BJ (cell line): ENCODE results near the gene LIN7C. TPM values are rescaled to one million over a fixed set of nuclear protein-coding genes. Genes with fewer than 3 reads are reported as not detected.
A peak's percentile ranks its signal among the peaks of the same experiment; 100 is the strongest.

Experiments
- CTCF ChIA-PET: fragments of 350-600 bp; formaldehyde crosslinking; extraction: SDS; loops from one replicate; lab custom pipeline; 2021; ENCODE audit warnings: antibody characterized with exemption, inconsistent platforms; lab: Yijun Ruan, JAX
- POLR2A ChIA-PET: fragments of 300-600 bp; sonication (Branson Sonifier 250); formaldehyde crosslinking; extraction: SDS; loops from one replicate; lab custom pipeline; 2021; ENCODE audit warnings: antibody characterized with exemption; lab: Charles Lee
- DNase-seq: peaks from one replicate; pipeline ENCODE4 v3.0.0-alpha.2; 2011; ENCODE audit warnings: low read depth
- H3K27me3 ChIP-seq: 2 replicates; pipeline ENCODE4 v1.6.0; 2011; ENCODE audit warnings: low read length; ENCODE audit not compliant: control insufficient read depth, insufficient read depth
- H3K36me3 ChIP-seq: 2 replicates; pipeline ENCODE4 v1.5.1; 2011; ENCODE audit warnings: low read length; ENCODE audit not compliant: control insufficient read depth, insufficient read depth
- H3K4me3 ChIP-seq: 2 replicates; pipeline ENCODE4 v1.5.1; 2011; ENCODE audit warnings: low read depth, mild to moderate bottlenecking, control low read depth, low read length
- polyA plus RNA-seq: library from polyadenylated mRNA; depleted of rRNA; stranded (reverse); fragments of >200 nt; gene quantifications from 2 replicates; pipeline ENCODE4 v1.2.3, GENCODE V29; 2011
- TF ChIP-seq, protein P1 (sequence below): IDR thresholded peaks from 2 replicates; pipeline ENCODE4 v1.5.1; 2011; ENCODE audit warnings: low read depth, mild to moderate bottlenecking, control low read depth, inconsistent platforms, low read length, moderate library complexity; ENCODE audit not compliant: insufficient read depth

The LIN7C gene
- polyA plus RNA-seq, 1 experiment, result 5.8 TPM

DNA sequence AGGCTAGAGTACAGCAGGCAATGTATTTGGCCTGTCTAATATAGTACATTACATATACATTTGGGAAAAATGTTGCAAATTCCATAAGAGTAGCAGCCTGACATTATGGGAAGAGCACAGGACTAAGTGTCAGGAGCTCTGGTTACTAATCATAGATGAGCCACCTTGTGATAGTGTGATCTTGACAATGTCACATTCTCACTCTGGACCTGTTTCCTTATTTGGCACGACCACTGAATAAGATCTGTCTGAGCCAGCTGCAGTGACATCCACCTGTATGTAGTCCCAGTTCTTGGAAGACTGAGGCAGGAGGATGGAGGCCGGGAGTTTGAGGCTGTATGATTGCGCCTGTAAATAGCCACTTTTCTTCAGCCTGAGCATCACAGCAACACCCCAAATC lies 5.7 kb upstream of the LIN7C start:
- no peak for DNase-seq

DNA sequence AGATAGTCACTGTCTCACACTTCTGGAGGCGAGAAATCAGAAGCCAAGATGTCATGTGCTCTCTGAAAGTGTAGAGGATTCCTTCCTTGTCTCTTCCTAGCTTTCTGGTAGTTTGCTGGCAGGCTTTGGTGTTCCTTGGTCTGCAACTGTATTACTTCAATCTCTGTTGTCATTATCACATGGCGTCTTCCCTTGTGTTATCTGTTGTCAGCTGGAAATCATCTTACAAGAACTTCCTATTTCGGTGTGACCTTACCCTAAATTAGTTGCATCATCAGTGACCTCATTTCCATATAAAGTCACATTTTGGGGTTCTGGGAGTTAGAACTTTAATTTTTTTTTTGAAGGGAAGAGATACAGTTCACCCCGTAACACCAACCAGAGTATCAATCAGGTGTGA lies 3.3 kb upstream of the LIN7C start:
- no peak for DNase-seq
- Histone ChIP-seq H3K36me3 (no peaks in the 10 kb centered on the region), H3K27me3 (no peaks in the 10 kb centered on the region), H3K4me3 (no peak overlapping the region)
- TF ChIP-seq, protein P1, sequence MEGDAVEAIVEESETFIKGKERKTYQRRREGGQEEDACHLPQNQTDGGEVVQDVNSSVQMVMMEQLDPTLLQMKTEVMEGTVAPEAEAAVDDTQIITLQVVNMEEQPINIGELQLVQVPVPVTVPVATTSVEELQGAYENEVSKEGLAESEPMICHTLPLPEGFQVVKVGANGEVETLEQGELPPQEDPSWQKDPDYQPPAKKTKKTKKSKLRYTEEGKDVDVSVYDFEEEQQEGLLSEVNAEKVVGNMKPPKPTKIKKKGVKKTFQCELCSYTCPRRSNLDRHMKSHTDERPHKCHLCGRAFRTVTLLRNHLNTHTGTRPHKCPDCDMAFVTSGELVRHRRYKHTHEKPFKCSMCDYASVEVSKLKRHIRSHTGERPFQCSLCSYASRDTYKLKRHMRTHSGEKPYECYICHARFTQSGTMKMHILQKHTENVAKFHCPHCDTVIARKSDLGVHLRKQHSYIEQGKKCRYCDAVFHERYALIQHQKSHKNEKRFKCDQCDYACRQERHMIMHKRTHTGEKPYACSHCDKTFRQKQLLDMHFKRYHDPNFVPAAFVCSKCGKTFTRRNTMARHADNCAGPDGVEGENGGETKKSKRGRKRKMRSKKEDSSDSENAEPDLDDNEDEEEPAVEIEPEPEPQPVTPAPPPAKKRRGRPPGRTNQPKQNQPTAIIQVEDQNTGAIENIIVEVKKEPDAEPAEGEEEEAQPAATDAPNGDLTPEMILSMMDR, result no peak
- CTCF ChIA-PET, result interaction anchor here (0.8 to 1.7 kb wide), 2 partner anchors 11 to 24 kb away, joined by 3 to 5 read pairs; no protein-coding TSS in a partner anchor
- POLR2A ChIA-PET, result no interaction called here

More for the DNA sequence above, 5.7 kb upstream of the LIN7C start:
- TF ChIP-seq, protein P1, result no peak
- H3K27me3 ChIP-seq, result no peaks in the 10 kb centered on the region
- CTCF ChIA-PET, result interaction anchor here (1.3 kb wide), 1 partner anchor 16 kb away, joined by 3 read pairs; no protein-coding TSS in a partner anchor
- no peak overlapping the region for H3K4me3 ChIP-seq
- POLR2A ChIA-PET, result no interaction called here
- H3K36me3 ChIP-seq, result no peaks in the 10 kb centered on the region

DNA sequence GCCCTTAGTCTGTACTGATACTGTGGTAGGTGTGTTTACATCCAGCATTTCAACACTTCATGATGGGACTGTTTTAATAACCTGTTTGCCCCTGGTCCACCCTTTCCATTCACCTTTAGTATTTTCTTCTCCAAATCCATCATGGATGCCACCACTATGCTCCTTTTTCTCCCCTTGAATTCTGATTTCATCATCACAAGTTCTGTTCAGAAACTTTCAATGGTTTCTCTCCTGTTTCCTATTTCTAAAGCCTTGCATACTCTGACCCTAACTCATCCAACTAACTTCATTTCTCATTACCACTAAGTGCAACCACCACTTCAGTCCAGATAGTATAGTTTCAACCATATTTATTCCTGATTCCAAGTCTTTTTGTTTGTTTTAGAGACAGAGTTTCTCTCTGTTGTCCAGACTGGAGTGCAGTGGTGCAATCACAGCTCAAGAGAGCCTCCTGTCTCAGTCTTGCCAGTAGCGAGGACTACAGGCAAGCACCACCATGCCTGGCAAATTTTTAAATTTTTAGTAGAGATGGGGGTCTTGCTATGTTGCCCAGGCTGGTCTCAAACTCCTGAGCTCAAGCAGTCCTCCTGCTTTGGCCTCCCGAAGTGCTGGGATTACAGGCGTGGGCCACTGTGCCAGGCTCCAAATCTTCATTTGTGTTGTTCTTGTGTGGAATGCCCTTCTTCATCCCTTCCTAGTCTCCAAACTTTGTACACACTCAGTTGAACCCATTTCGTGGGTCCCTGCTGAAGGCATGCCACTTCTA lies 1.2 kb upstream of the LIN7C start:
- ChIA-PET POLR2A (no interaction called here), CTCF (no interaction called here)
- Histone ChIP-seq H3K36me3 (no peaks in the 10 kb centered on the region), H3K27me3 (no peaks in the 10 kb centered on the region), H3K4me3 (peak overlapping the region; percentile 98; the same call in 1 of the 2 replicates)
- DNase-seq, result no peak
- TF ChIP-seq, protein P1, result no peak

DNA sequence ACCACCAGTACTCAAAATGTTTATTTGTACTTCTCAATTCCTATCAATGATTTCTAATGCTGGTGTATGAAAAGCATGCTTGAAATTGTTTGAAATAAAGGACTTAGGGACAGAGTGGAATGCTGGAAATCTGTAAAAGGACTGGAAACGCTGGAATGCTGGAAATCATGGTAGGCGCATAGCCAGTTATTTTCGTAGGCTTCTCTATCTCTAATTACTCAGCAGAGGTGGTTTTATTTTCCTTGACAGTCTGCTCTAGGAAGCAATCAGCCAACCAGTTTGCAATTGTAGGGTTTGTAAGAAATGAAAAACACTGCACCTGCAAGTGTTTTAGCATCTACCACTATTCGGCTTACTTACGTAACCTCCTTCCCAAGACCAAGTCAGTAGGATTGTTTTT lies 788 bp downstream of the LIN7C start:
- Histone ChIP-seq H3K4me3 (peak overlapping the region; percentile 98), H3K36me3 (no peaks in the 10 kb centered on the region), H3K27me3 (no peaks in the 10 kb centered on the region)
- ChIA-PET CTCF (interaction anchor here (1.2 kb wide), 1 partner anchor 1058 kb away, joined by 3 read pairs; no protein-coding TSS in a partner anchor), POLR2A (no interaction called here)
- TF ChIP-seq, protein P1, result no peak
- DNase-seq, result no peak

DNA sequence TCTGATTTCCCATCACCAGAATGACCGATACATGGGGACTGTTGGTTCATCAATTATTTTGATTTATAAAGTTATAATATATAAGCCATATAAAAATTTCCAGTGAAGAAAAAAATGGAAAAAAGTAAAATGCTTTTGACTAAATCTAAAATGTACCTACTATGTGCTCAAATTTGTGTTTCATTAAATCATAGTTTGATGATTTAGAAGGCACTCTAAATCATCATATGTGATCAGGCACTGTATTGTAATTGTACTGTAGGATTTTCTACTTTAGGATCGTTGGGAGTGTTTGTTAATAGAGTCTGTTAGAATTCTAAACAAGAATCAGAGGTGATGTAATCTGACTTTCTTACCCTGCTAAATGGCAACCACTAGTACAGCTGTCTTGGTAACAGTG lies 2.4 kb downstream of the LIN7C start:
- no peaks in the 10 kb centered on the region for H3K27me3 ChIP-seq
- ChIA-PET CTCF (no interaction called here), POLR2A (interaction anchor here (0.7 kb wide), 1 partner anchor 8 kb away, joined by 4 read pairs; no protein-coding TSS in a partner anchor)
- H3K4me3 ChIP-seq, result no peak overlapping the region
- H3K36me3 ChIP-seq, result no peaks in the 10 kb centered on the region
- DNase-seq, result no peak
- TF ChIP-seq, protein P1, result no peak
